Jurkat, Clone E6-1 (cell line): Measurements from ENCODE around the gene MAP3K3.
A peak's percentile ranks its signal among the peaks of the same experiment; 100 is the strongest.

Source experiments
- DNase-seq: peaks from one replicate; pipeline ENCODE4 v3.0.0-alpha.2; 2011; ENCODE audit warnings: low read depth, low spot score
- H3K4me3 ChIP-seq: 2 replicates; pipeline ENCODE4 v1.5.1; 2011; ENCODE audit warnings: mild to moderate bottlenecking, low read length, control low read depth, moderate library complexity

Gene MAP3K3

GRCh38 chr17:63740464-63741142, 118.4 kb downstream of the MAP3K3 start:
- peak overlapping the region; percentile 85 for H3K4me3 ChIP-seq
- DNase-seq, result no peak

GRCh38 chr17:63741143-63741407, 118.9 kb downstream of the MAP3K3 start:
- DNase-seq, result no peak

GRCh38 chr17:63741408-63742173, 119.4 kb downstream of the MAP3K3 start, which contains the start of gene STRADA:
STRADA (minus strand) TSS chr17:63741799; CDS start chr17:63728369, 13,430 bp downstream.
- peak; percentile 98 for DNase-seq
- H3K4me3 ChIP-seq, result peak within 1 kb of the TSS; percentile 85

More at GRCh38 chr17:63741143-63741407, 118.9 kb downstream of the MAP3K3 start:
- H3K4me3 ChIP-seq, result peak overlapping the region; percentile 85
